K562 (cell line): ENCODE data around the gene PLA2G2C. TPM values are rescaled to one million over a fixed set of nuclear protein-coding genes. Genes with fewer than 3 reads are reported as not detected.

Experiments used
- CBFA2T3 ChIP-seq: fragments of 450-650 bp; IDR thresholded peaks from 2 replicates; pipeline ENCODE4 v1.6.1; 2017
- CBX5 ChIP-seq: IDR thresholded peaks from 2 replicates; pipeline ENCODE4 v1.6.1; 2014; ENCODE audit warnings: low read depth, borderline replicate concordance
- CEBPB ChIP-seq: fragments of 450-650 bp; IDR thresholded peaks from 2 replicates; pipeline ENCODE4 v1.6.1; 2016; ENCODE audit warnings: missing genetic modification characterization, missing compliant biosample characterization
- CTBP1 ChIP-seq: fragments of 450-650 bp; IDR thresholded peaks from 2 replicates; pipeline ENCODE4 v1.6.1; 2016; ENCODE audit warnings: borderline replicate concordance
- HDAC8 ChIP-seq: fragments of 450-650 bp; IDR thresholded peaks from 2 replicates; pipeline ENCODE4 v1.6.1; 2016; ENCODE audit warnings: mild to moderate bottlenecking, missing genetic modification characterization, moderate library complexity, missing compliant biosample characterization
- KLF10 ChIP-seq: fragments of 250-450 bp; sonication (Bioruptor Pico); IDR thresholded peaks from 2 replicates; pipeline ENCODE4 v1.6.1; 2021; ENCODE audit warnings: matching md5 sums
- NR2C2 ChIP-seq, 2 experiments: fragments of 200-800 bp in 1 of 2; sonication (Bioruptor generic) in 1 of 2; sonication (generic) in 1 of 2; formaldehyde crosslinking in 1 of 2; IDR thresholded peaks; 2 replicates each; pipeline versions ENCODE4 v1.6.1 to v1.8.0; 2016 to 2022; ENCODE audit warnings: mild to moderate bottlenecking in 1 of 2, missing compliant biosample characterization in 1 of 2, missing genetic modification characterization in 1 of 2, missing genetic modification reagents in 1 of 2
- PCBP2 ChIP-seq: fragments of 200-400 bp; formaldehyde crosslinking; IDR thresholded peaks from 2 replicates; pipeline ENCODE4 v1.6.1; 2018; ENCODE audit warnings: low read length, low read depth, mild to moderate bottlenecking, moderate library complexity; ENCODE audit not compliant: poor library complexity, severe bottlenecking
- SIRT6 ChIP-seq: IDR thresholded peaks from one replicate; pipeline ENCODE4 v1.6.1; 2012; ENCODE audit warnings: low read depth, mild to moderate bottlenecking, control low read depth, inconsistent platforms, low read length, moderate library complexity
- SMARCA4 ChIP-seq: fragments of 450-650 bp; IDR thresholded peaks from 2 replicates; pipeline ENCODE4 v1.6.1; 2016
- SNIP1 ChIP-seq: fragments of 450-650 bp; IDR thresholded peaks from 2 replicates; pipeline ENCODE4 v1.7.1; 2017; ENCODE audit warnings: low read depth, mild to moderate bottlenecking
- TRIM24 ChIP-seq, 2 experiments: fragments of 450-650 bp; IDR thresholded peaks; 2 replicates each; pipeline ENCODE4 v1.6.1; 2016
- ZFP30 ChIP-seq: fragments of 250-450 bp; sonication (Bioruptor Pico); IDR thresholded peaks from 2 replicates; pipeline ENCODE4 v1.8.0; 2022; ENCODE audit warnings: moderate library complexity, mild to moderate bottlenecking, inconsistent platforms, borderline replicate concordance
- ZFX ChIP-seq: sonication (generic); formaldehyde crosslinking; IDR thresholded peaks from 2 replicates; pipeline ENCODE4 v1.8.0; 2022; ENCODE audit warnings: mild to moderate bottlenecking, missing genetic modification reagents, moderate library complexity
- ZNF253 ChIP-seq: fragments of 250-450 bp; sonication (Bioruptor Pico); conservative IDR thresholded peaks from 2 replicates; pipeline ENCODE4 v1.6.1; 2021; ENCODE audit warnings: mild to moderate bottlenecking
- ZNF354B ChIP-seq: fragments of 250-450 bp; sonication (Bioruptor Pico); IDR thresholded peaks from 2 replicates; pipeline ENCODE4 v1.4.0; 2020
- ZNF384 ChIP-seq: IDR thresholded peaks from 2 replicates; pipeline ENCODE4 v1.6.1; 2012; ENCODE audit warnings: low read depth, low read length, improper control_type of control experiment
- ZNF57 ChIP-seq: fragments of 450-650 bp; formaldehyde crosslinking; IDR thresholded peaks from 2 replicates; pipeline ENCODE4 v1.4.0; 2020; ENCODE audit warnings: mild to moderate bottlenecking, moderate library complexity
- polyA plus RNA-seq, 8 experiments: library from polyadenylated mRNA; depleted of rRNA in 4 of 8; stranded (reverse) in 5 of 8; unstranded in 3 of 8; fragments of >200 nt; fragmentation: Nextera tagmentation in 2 of 8; fragmentation: Illumina TruSeq in 1 of 8; extraction: Ambion mirVana in 2 of 8; extraction: Trizol in 1 of 8; gene quantifications; 2 replicates each; pipeline versions ENCODE4 v1.2.1 to v1.2.3, GENCODE V29; 2011 to 2014; ENCODE audit warnings: inconsistent platforms in 1 of 8, missing spikeins in 1 of 8
- total RNA-seq, 7 experiments: library from RNA; depleted of rRNA in 6 of 7; stranded (reverse); fragments of >200 nt in 6 of 7; fragmentation: Illumina TruSeq in 2 of 7; extraction: Trizol in 2 of 7; gene quantifications; 2 replicates each; pipeline versions ENCODE4 v1.2.1 to v1.2.3, GENCODE V29; 2011 to 2021; ENCODE audit warnings: low replicate concordance in 1 of 7
- TF ChIP-seq, protein P1 (sequence below), 2 experiments: fragments of 450-650 bp in 1 of 2; sonication (generic) in 1 of 2; formaldehyde crosslinking; conservative IDR thresholded peaks; 2 replicates each; pipeline versions ENCODE4 v1.4.0 to v1.8.1; 2020 to 2022; ENCODE audit warnings: mild to moderate bottlenecking in 1 of 2, missing genetic modification reagents in 1 of 2
- TF ChIP-seq, protein P2 (sequence below): fragments of 450-650 bp; IDR thresholded peaks from 2 replicates; pipeline ENCODE4 v1.6.1; 2016; ENCODE audit warnings: missing biosample characterization, missing genetic modification characterization
- TF ChIP-seq, protein P3 (sequence below), 3 experiments: IDR thresholded peaks in 2 of 3; conservative IDR thresholded peaks in 1 of 3; 2 replicates each; pipeline ENCODE4 v1.5.1; 2011 to 2012; ENCODE audit warnings: low read length in 3 of 3, mild to moderate bottlenecking in 3 of 3, control low read depth in 2 of 3, improper control_type of control experiment in 1 of 3, inconsistent platforms in 1 of 3, low read depth in 1 of 3, mixed read lengths in 1 of 3, moderate library complexity in 1 of 3; ENCODE audit not compliant: insufficient read depth in 2 of 3
- TF ChIP-seq, protein P4 (sequence below), 2 experiments: fragments of 450-650 bp; conservative IDR thresholded peaks; 2 replicates each; pipeline ENCODE4 v1.6.1; 2017; ENCODE audit warnings: mild to moderate bottlenecking in 2 of 2, moderate library complexity in 2 of 2
- TF ChIP-seq, protein P5 (sequence below): fragments of 250-450 bp; sonication (Bioruptor Pico); IDR thresholded peaks from 2 replicates; pipeline ENCODE4 v1.4.0; 2020; ENCODE audit warnings: mild to moderate bottlenecking, moderate library complexity

PLA2G2C gene
- total and polyA plus RNA-seq, 9 of the 15 experiments (the other 6 are each of a cell fraction or from before 2014, with no cell fraction given), result 0.14 to 0.49 (median 0.21) TPM

DNA sequence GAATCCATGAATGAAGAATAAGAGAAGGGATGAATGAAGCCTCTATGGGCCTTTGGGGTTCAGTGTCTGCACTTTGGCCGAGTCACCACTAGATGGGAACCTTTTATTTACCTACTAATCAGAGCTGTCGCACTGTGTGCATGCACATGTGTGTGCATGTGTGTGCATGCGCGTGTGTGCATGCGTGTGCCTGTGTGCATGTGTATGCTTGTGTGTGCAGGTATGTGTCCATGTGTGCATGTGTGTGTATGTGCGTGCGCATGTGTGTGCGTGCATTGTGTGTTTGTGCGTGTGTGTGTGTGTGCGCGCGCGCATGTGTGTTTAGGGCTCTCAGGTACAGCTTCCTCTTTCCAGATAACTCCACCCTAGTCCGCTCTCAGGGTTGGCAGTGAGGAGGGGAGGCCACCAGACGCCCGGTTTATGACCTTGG, 20.8 kb downstream of the PLA2G2C start (continued):
- TF ChIP-seq PCBP2, result no peak
- TF ChIP-seq NR2C2 (CRISPR knock-in tag; IDR thresholded peaks at IDR 0.05), result peak; percentile 65; the same call in 1 of the 2 replicates
- TF ChIP-seq NR2C2 (tag; IDR thresholded peaks at IDR 0.05), result no peak
- TF ChIP-seq, protein P1, sequence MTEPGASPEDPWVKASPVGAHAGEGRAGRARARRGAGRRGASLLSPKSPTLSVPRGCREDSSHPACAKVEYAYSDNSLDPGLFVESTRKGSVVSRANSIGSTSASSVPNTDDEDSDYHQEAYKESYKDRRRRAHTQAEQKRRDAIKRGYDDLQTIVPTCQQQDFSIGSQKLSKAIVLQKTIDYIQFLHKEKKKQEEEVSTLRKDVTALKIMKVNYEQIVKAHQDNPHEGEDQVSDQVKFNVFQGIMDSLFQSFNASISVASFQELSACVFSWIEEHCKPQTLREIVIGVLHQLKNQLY (CRISPR knock-in tag; conservative IDR thresholded peaks at IDR 0.05), result no peak
- TF ChIP-seq, protein P2, sequence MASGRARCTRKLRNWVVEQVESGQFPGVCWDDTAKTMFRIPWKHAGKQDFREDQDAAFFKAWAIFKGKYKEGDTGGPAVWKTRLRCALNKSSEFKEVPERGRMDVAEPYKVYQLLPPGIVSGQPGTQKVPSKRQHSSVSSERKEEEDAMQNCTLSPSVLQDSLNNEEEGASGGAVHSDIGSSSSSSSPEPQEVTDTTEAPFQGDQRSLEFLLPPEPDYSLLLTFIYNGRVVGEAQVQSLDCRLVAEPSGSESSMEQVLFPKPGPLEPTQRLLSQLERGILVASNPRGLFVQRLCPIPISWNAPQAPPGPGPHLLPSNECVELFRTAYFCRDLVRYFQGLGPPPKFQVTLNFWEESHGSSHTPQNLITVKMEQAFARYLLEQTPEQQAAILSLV (tag), result no peak
- TF ChIP-seq HDAC8 (tag), result no peak
- TF ChIP-seq, protein P3, sequence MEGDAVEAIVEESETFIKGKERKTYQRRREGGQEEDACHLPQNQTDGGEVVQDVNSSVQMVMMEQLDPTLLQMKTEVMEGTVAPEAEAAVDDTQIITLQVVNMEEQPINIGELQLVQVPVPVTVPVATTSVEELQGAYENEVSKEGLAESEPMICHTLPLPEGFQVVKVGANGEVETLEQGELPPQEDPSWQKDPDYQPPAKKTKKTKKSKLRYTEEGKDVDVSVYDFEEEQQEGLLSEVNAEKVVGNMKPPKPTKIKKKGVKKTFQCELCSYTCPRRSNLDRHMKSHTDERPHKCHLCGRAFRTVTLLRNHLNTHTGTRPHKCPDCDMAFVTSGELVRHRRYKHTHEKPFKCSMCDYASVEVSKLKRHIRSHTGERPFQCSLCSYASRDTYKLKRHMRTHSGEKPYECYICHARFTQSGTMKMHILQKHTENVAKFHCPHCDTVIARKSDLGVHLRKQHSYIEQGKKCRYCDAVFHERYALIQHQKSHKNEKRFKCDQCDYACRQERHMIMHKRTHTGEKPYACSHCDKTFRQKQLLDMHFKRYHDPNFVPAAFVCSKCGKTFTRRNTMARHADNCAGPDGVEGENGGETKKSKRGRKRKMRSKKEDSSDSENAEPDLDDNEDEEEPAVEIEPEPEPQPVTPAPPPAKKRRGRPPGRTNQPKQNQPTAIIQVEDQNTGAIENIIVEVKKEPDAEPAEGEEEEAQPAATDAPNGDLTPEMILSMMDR (IDR thresholded peaks at IDR 0.05 in 2 of 3, conservative IDR thresholded peaks at IDR 0.05 in 1 of 3; ENCODE audit: insufficient read depth in 2 of 3, low read depth in 1 of 3, low read length in 3 of 3), result peak; percentile 67 to 75 (median 70)
- TF ChIP-seq, protein P4, sequence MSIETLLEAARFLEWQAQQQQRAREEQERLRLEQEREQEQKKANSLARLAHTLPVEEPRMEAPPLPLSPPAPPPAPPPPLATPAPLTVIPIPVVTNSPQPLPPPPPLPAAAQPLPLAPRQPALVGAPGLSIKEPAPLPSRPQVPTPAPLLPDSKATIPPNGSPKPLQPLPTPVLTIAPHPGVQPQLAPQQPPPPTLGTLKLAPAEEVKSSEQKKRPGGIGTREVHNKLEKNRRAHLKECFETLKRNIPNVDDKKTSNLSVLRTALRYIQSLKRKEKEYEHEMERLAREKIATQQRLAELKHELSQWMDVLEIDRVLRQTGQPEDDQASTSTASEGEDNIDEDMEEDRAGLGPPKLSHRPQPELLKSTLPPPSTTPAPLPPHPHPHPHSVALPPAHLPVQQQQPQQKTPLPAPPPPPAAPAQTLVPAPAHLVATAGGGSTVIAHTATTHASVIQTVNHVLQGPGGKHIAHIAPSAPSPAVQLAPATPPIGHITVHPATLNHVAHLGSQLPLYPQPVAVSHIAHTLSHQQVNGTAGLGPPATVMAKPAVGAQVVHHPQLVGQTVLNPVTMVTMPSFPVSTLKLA (conservative IDR thresholded peaks at IDR 0.05), result peak; percentile 24 to 54; a peak in 2 of 4 replicates
- TF ChIP-seq ZNF253, result no peak
- no peak for TF ChIP-seq ZFX (CRISPR knock-in tag)
- no peak for TF ChIP-seq SIRT6
- TF ChIP-seq CBX5, result peak; percentile 16; the same call in 1 of the 2 replicates
- TF ChIP-seq ZNF57 (CRISPR knock-in tag), result no peak
- TF ChIP-seq SMARCA4, result peak; percentile 17; the same call in 1 of the 2 replicates
- TF ChIP-seq TRIM24 (IDR thresholded peaks at IDR 0.05), result peak; percentile 36 to 45; a peak in 2 of 4 replicates
- TF ChIP-seq ZFP30 (CRISPR knock-in tag), result no peak
- TF ChIP-seq, protein P5, sequence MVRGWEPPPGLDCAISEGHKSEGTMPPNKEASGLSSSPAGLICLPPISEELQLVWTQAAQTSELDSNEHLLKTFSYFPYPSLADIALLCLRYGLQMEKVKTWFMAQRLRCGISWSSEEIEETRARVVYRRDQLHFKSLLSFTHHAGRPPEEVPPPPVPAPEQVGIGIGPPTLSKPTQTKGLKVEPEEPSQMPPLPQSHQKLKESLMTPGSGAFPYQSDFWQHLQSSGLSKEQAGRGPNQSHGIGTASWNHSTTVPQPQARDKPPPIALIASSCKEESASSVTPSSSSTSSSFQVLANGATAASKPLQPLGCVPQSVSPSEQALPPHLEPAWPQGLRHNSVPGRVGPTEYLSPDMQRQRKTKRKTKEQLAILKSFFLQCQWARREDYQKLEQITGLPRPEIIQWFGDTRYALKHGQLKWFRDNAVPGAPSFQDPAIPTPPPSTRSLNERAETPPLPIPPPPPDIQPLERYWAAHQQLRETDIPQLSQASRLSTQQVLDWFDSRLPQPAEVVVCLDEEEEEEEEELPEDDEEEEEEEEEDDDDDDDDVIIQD (CRISPR knock-in tag), result no peak
- 0 out of 2 replicates have a peak, but pooled peaks have one; percentile 18 for TF ChIP-seq CBFA2T3
- TF ChIP-seq SNIP1, result no peak
- TF ChIP-seq ZNF384, result no peak
- no peak for TF ChIP-seq CEBPB (tag)
- TF ChIP-seq ZNF354B (CRISPR knock-in tag), result no peak
- TF ChIP-seq CTBP1, result 0 out of 2 replicates have a peak, but pooled peaks have one; percentile 33
- no peak for TF ChIP-seq KLF10
